GM12874 (cell line): Measurements from ENCODE around the gene PIGL.
A peak's percentile ranks its signal among the peaks of the same experiment; 100 is the strongest.

Experiments used
- CTCF ChIP-seq: IDR thresholded peaks from 2 replicates; pipeline ENCODE4 v1.5.1; 2011; ENCODE audit warnings: low read depth, mild to moderate bottlenecking, control low read depth, low read length, moderate library complexity; ENCODE audit not compliant: insufficient read depth

The PIGL gene

GRCh38 chr17:16298140-16298662 is 81.2 kb downstream of the PIGL start:
- no peak for TF ChIP-seq CTCF

- no peak for TF ChIP-seq CTCF
Observed at GRCh38 chr17:16300554-16300953, 83.5 kb downstream of the PIGL start.

- no peak for TF ChIP-seq CTCF
Observed at GRCh38 chr17:16301963-16302855, 85.2 kb downstream of the PIGL start.

- no peak for TF ChIP-seq CTCF
Observed at GRCh38 chr17:16302856-16303255, 85.8 kb downstream of the PIGL start.

GRCh38 chr17:16304830-16305229 is 87.8 kb downstream of the PIGL start:
- TF ChIP-seq CTCF, result peak; percentile 60

- no peak for TF ChIP-seq CTCF
Observed at GRCh38 chr17:16306211-16306610, 89.2 kb downstream of the PIGL start.

- TF ChIP-seq CTCF, result no peak
Observed at GRCh38 chr17:16313139-16314090, 96.4 kb downstream of the PIGL start.
